Large intestine (tissue), 3 donors: Measurements from ENCODE around the gene RAPGEF1. TPM values are rescaled to one million over a fixed set of nuclear protein-coding genes. Genes with fewer than 3 reads are reported as not detected.
"Not testable (repeated sequence)": the region's sequence is repeated elsewhere in the genome, so short reads cannot be mapped to it uniquely, and the experiment has no call there.

Experiments
- DNase-seq, 2 donors: peaks; one replicate each; pipeline versions ENCODE4 v3.0.0 to v3.0.0-alpha.2; 2013
- H3K27ac ChIP-seq: one replicate; pipeline ENCODE4 v1.5.1; 2013; ENCODE audit warnings: low read length
- H3K27me3 ChIP-seq: 2 replicates; pipeline ENCODE4 v1.6.1; 2013; ENCODE audit warnings: low read length; ENCODE audit not compliant: control insufficient read depth, insufficient read depth
- H3K36me3 ChIP-seq: 2 replicates; pipeline ENCODE4 v1.6.1; 2013; ENCODE audit warnings: low read length; ENCODE audit not compliant: control insufficient read depth, insufficient read depth
- H3K4me1 ChIP-seq: one replicate; pipeline ENCODE4 v1.6.1; 2013; ENCODE audit warnings: low read length; ENCODE audit not compliant: control insufficient read depth, insufficient read depth
- H3K4me3 ChIP-seq: one replicate; pipeline ENCODE4 v1.5.1; 2013; ENCODE audit warnings: low read length
- H3K9me3 ChIP-seq: one replicate; pipeline ENCODE4 v1.6.1; 2013; ENCODE audit warnings: mild to moderate bottlenecking, low read depth, low read length, moderate library complexity; ENCODE audit not compliant: control insufficient read depth
- whole genome bisulfite sequencing: methylation state at CpG from one replicate; pipeline ENCODE4 v1.1.5; 2013; ENCODE audit warnings: low lambda C conversion rate; ENCODE audit not compliant: insufficient coverage; 5-methylcytosine and 5-hydroxymethylcytosine counted together
- polyA plus RNA-seq: library from polyadenylated mRNA; unstranded; fragments of 120-200 nt; gene quantifications from one replicate; pipeline ENCODE4 v1.2.1, GENCODE V29; 2013

Gene RAPGEF1
- polyA plus RNA-seq, 1 donor: 39.7 TPM

- Histone ChIP-seq H3K9me3 (no peaks in the 10 kb centered on the region), H3K4me3 (no peak overlapping the region), H3K4me1 (peaks cover 13% of the 10 kb centered on the region), H3K36me3 (no peaks in the 10 kb centered on the region), H3K27ac (peak overlapping the region; percentile 33), H3K27me3 (no peaks in the 10 kb centered on the region)
- DNase-seq: no peak
- no CpG with 5 or more reads among the region's 13 CpGs for WGBS
Measured at GRCh38 chr9:131670247-131671132, 69.4 kb downstream of the RAPGEF1 start.

GRCh38 chr9:131669269-131670157, 70.4 kb downstream of the RAPGEF1 start:
- no peak overlapping the region for H3K4me3 ChIP-seq
- DNase-seq: no peak
- H3K27ac ChIP-seq: peak overlapping the region; percentile 33
- peaks cover 3% of the 10 kb centered on the region for H3K9me3 ChIP-seq
- no CpG with 5 or more reads among the region's 12 CpGs for WGBS
- H3K36me3 ChIP-seq: no peaks in the 10 kb centered on the region
- H3K27me3 ChIP-seq: no peaks in the 10 kb centered on the region
- peaks cover 13% of the 10 kb centered on the region for H3K4me1 ChIP-seq

- Histone ChIP-seq H3K36me3 (no peaks in the 10 kb centered on the region), H3K27ac (peak overlapping the region; percentile 33), H3K27me3 (no peaks in the 10 kb centered on the region), H3K4me3 (no peak overlapping the region), H3K9me3 (peaks cover 3% of the 10 kb centered on the region), H3K4me1 (peaks cover 13% of the 10 kb centered on the region)
- no peak for DNase-seq
- WGBS: no CpG with 5 or more reads among the region's 15 CpGs
Measured at GRCh38 chr9:131668439-131669268, 71.2 kb downstream of the RAPGEF1 start.

- Histone ChIP-seq H3K4me3 (no peak overlapping the region), H3K36me3 (no peaks in the 10 kb centered on the region), H3K27me3 (no peaks in the 10 kb centered on the region), H3K9me3 (peaks cover 3% of the 10 kb centered on the region), H3K4me1 (peaks cover 13% of the 10 kb centered on the region), H3K27ac (no peak overlapping the region)
- WGBS: 100% methylated on average over 2 of the region's 9 CpGs
- DNase-seq: no peak
Measured at GRCh38 chr9:131668057-131668438, 71.8 kb downstream of the RAPGEF1 start.

GRCh38 chr9:131667576-131667975, 72.3 kb downstream of the RAPGEF1 start:
- H3K27me3 ChIP-seq: no peaks in the 10 kb centered on the region
- H3K4me3 ChIP-seq: no peak overlapping the region
- peaks cover 3% of the 10 kb centered on the region for H3K9me3 ChIP-seq
- peaks cover 13% of the 10 kb centered on the region for H3K4me1 ChIP-seq
- DNase-seq: no peak
- H3K27ac ChIP-seq: no peak overlapping the region
- no peaks in the 10 kb centered on the region for H3K36me3 ChIP-seq
- WGBS: no CpG with 5 or more reads among the region's 7 CpGs

GRCh38 chr9:131666774-131667173, 73.1 kb downstream of the RAPGEF1 start:
- no CpG with 5 or more reads among the region's 8 CpGs for WGBS
- no peak overlapping the region for H3K27ac ChIP-seq

GRCh38 chr9:131666029-131666428, 73.8 kb downstream of the RAPGEF1 start:
- Histone ChIP-seq H3K27me3 (no peaks in the 10 kb centered on the region), H3K4me3 (no peak overlapping the region), H3K4me1 (peaks cover 16% of the 10 kb centered on the region), H3K9me3 (peaks cover 3% of the 10 kb centered on the region), H3K27ac (no peak overlapping the region), H3K36me3 (no peaks in the 10 kb centered on the region)
- WGBS: no CpG with 5 or more reads among the region's 4 CpGs
- DNase-seq: no peak

More at GRCh38 chr9:131666774-131667173, 73.1 kb downstream of the RAPGEF1 start:
- Histone ChIP-seq H3K4me3 (no peak overlapping the region), H3K9me3 (peaks cover 3% of the 10 kb centered on the region), H3K27me3 (no peaks in the 10 kb centered on the region), H3K36me3 (no peaks in the 10 kb centered on the region), H3K4me1 (peaks cover 13% of the 10 kb centered on the region)
- no peak for DNase-seq

- Histone ChIP-seq H3K4me3 (no peak overlapping the region), H3K27me3 (no peaks in the 10 kb centered on the region), H3K36me3 (no peaks in the 10 kb centered on the region), H3K4me1 (peaks cover 10% of the 10 kb centered on the region), H3K9me3 (peaks cover 3% of the 10 kb centered on the region), H3K27ac (no peak overlapping the region)
- DNase-seq: no peak
- 100% methylated on average over 1 of the region's 5 CpGs for WGBS
Measured at GRCh38 chr9:131663288-131663687, 76.6 kb downstream of the RAPGEF1 start.

- H3K36me3 ChIP-seq, H3K27ac ChIP-seq, H3K4me3 ChIP-seq, DNase-seq, H3K9me3 ChIP-seq, H3K27me3 ChIP-seq: not testable (repeated sequence)
- H3K4me1 ChIP-seq: peaks cover 20% of the 10 kb centered on the region
- WGBS: 100% methylated on average over 1 of the region's 4 CpGs
Measured at GRCh38 chr9:131662289-131662621, 77.6 kb downstream of the RAPGEF1 start.
